ENCODE data around the gene NVL. TPM values are rescaled to one million over a fixed set of nuclear protein-coding genes. Genes with fewer than 3 reads are reported as not detected.

NVL gene
- total RNA-seq, result 22.9 and 25.3 TPM in 2 replicates

GRCh38 chr1:224329842-224330753, at the start of gene NVL:
Gene NVL, minus strand, starts transcription at chr1:224330172. Its CDS starts 45 bp downstream, at chr1:224330127.

GRCh38 chr1:224356685-224357625, 27.0 kb upstream of the NVL start, which contains the start of gene CNIH4:
Gene CNIH4, plus strand, starts transcription at chr1:224356879. Its CDS starts 46 bp downstream, at chr1:224356925.

GRCh38 chr1:224182866-224183590, 146.9 kb downstream of the NVL start, which contains the start of gene DEGS1:
Gene DEGS1, plus strand, starts transcription at chr1:224183240. Its CDS starts 97 bp downstream, at chr1:224183337.

Other genes starting within 250 kb of the NVL start
- 33.6 and 34.9 TPM in 2 replicates for gene FBXO28, start 216.1 kb downstream of the NVL start, total RNA-seq
- gene DEGS1, start 146.9 kb downstream of the NVL start, total RNA-seq, result 50.8 and 62.9 TPM in 2 replicates
- 119 and 122 TPM in 2 replicates for gene CNIH4, start 26.7 kb upstream of the NVL start, total RNA-seq
- 53.7 and 81.4 TPM in 2 replicates for gene WDR26, start 104.6 kb upstream of the NVL start, total RNA-seq